Body of pancreas (tissue), 4 donors: Measurements from ENCODE around the gene SLC9A5. TPM values are rescaled to one million over a fixed set of nuclear protein-coding genes. Genes with fewer than 3 reads are reported as not detected.

Experiments used
- ATAC-seq: fragments of 150-250 bp; one replicate; pipeline ENCODE4 v1.9.1; 2016
- DNase-seq, 4 donors: peaks; one replicate each; pipeline ENCODE4 v3.0.0-alpha.2; 2019
- H3K27ac ChIP-seq, 4 donors: fragments of 200-600 bp; sonication (generic); 1 replicate in 3 of 4; 2 replicates in 1 of 4; pipeline versions ENCODE4 v1.5.1 to v1.6.1; 2016 to 2019; ENCODE audit warnings: mild to moderate bottlenecking in 1 of 4, mixed read lengths in 1 of 4, moderate library complexity in 1 of 4
- H3K27me3 ChIP-seq, 2 donors: fragments of 200-600 bp; sonication (generic); one replicate each; pipeline ENCODE4 v1.6.0; 2016; ENCODE audit warnings: mild to moderate bottlenecking in 1 of 2
- H3K36me3 ChIP-seq, 2 donors: fragments of 200-600 bp; sonication (generic); replicated peaks in 1 of 2; 2 replicates each; pipeline ENCODE4 v1.5.1; 2016; ENCODE audit warnings: low read depth in 2 of 2; ENCODE audit not compliant: insufficient read depth in 1 of 2
- H3K4me1 ChIP-seq: fragments of 200-600 bp; sonication (generic); one replicate; pipeline ENCODE4 v1.6.0; 2016
- H3K4me3 ChIP-seq, 2 donors: fragments of 200-600 bp; sonication (generic); 1 replicate in 1 of 2; 2 replicates in 1 of 2; pipeline ENCODE4 v1.5.1; 2016 to 2019
- H3K9me3 ChIP-seq, 3 donors: fragments of 200-600 bp; sonication (generic); 1 replicate in 2 of 3; 2 replicates in 1 of 3; pipeline ENCODE4 v1.5.1; 2016
- CTCF ChIP-seq, 7 experiments: fragments of 450-650 bp in 4 of 7; fragments of 200-600 bp in 3 of 7; sonication (generic) in 3 of 7; IDR thresholded peaks; one replicate each; pipeline ENCODE4 v1.5.1; 2016 to 2019; ENCODE audit warnings: antibody characterized with exemption in 7 of 7
- POLR2A ChIP-seq, 3 donors: fragments of 450-650 bp; IDR thresholded peaks; one replicate each; pipeline ENCODE4 v1.6.1; 2016; ENCODE audit warnings: antibody characterized with exemption in 3 of 3, mild to moderate bottlenecking in 2 of 3
- WGBS, 2 donors: methylation state at CpG; one replicate each; pipeline ENCODE4 v1.1.5; 2017; 5-methylcytosine and 5-hydroxymethylcytosine counted together
- intact Hi-C: fragments of 100-400 bp; cut with DNase I; formaldehyde crosslinking; loops from one replicate; pipeline ENCODE4 v1.15.1; 2023
- total RNA-seq, 2 donors: library from RNA; depleted of rRNA; stranded (reverse); fragments of >200 nt; gene quantifications; one replicate each; pipeline ENCODE4 v1.1.0, GENCODE V29; 2016

SLC9A5 gene
- total RNA-seq, 2 donors from 2014 or later, result 0.26 to 0.33 TPM

GRCh38 chr16:67201411-67202345, 47.1 kb upstream of the SLC9A5 start:
- DNase-seq, result no peak

GRCh38 chr16:67202426-67202825, 46.4 kb upstream of the SLC9A5 start:
- H3K9me3 ChIP-seq, result no peaks in the 10 kb centered on the region
- H3K36me3 ChIP-seq, result peaks cover 16 to 32% of the 10 kb centered on the region in 2 donors
- no peak overlapping the region for H3K4me3 ChIP-seq
- intact Hi-C loops, result no loop called here
- H3K27ac ChIP-seq, result no peak overlapping the region
- TF ChIP-seq CTCF (IDR thresholded peaks at IDR 0.05) (no peak), POLR2A (IDR thresholded peaks at IDR 0.05) (no peak)
- 90 to 95% methylated on average over 7 to 12 of the region's 12 CpGs for WGBS, 2 donors
- no peak for DNase-seq
- ATAC-seq, result no peak
- peaks cover 28% of the 10 kb centered on the region for H3K4me1 ChIP-seq
- no peaks in the 10 kb centered on the region for H3K27me3 ChIP-seq

More at GRCh38 chr16:67201411-67202345, 47.1 kb upstream of the SLC9A5 start:
- Histone ChIP-seq H3K27ac (no peak overlapping the region), H3K36me3 (peaks cover 16 to 37% of the 10 kb centered on the region in 2 donors), H3K4me3 (no peak overlapping the region), H3K27me3 (no peaks in the 10 kb centered on the region), H3K9me3 (no peaks in the 10 kb centered on the region), H3K4me1 (peaks cover 28% of the 10 kb centered on the region)
- 91 to 92% methylated on average over 21 to 40 of the region's 40 CpGs for WGBS, 2 donors
- no peak for ATAC-seq
- TF ChIP-seq CTCF (IDR thresholded peaks at IDR 0.05) (no peak), POLR2A (IDR thresholded peaks at IDR 0.05) (no peak)
- intact Hi-C loops, result no loop called here

- Histone ChIP-seq H3K4me1 (peaks cover 24% of the 10 kb centered on the region), H3K27me3 (no peaks in the 10 kb centered on the region), H3K4me3 (no peak overlapping the region), H3K27ac (no peak overlapping the region), H3K36me3 (peaks cover 16 to 29% of the 10 kb centered on the region in 2 donors), H3K9me3 (no peaks in the 10 kb centered on the region)
- no peak for TF ChIP-seq POLR2A (IDR thresholded peaks at IDR 0.05)
- no peak for TF ChIP-seq CTCF (IDR thresholded peaks at IDR 0.05)
- intact Hi-C loops, result no loop called here
- DNase-seq (no peak), ATAC-seq (no peak)
- WGBS, 2 donors, result 89 to 97% methylated on average over 5 to 22 of the region's 23 CpGs
Measured at GRCh38 chr16:67202956-67203493, 45.8 kb upstream of the SLC9A5 start.

GRCh38 chr16:67204076-67204475, 44.7 kb upstream of the SLC9A5 start:
- Histone ChIP-seq H3K9me3 (no peaks in the 10 kb centered on the region), H3K4me1 (peaks cover 14% of the 10 kb centered on the region), H3K27me3 (no peaks in the 10 kb centered on the region), H3K4me3 (no peak overlapping the region), H3K36me3 (peaks cover 16 to 29% of the 10 kb centered on the region in 2 donors), H3K27ac (no peak overlapping the region)
- WGBS, 2 donors, result 89% methylated on average over 4 of the region's 4 CpGs; no CpG with 5 or more reads in 1 of the 2 donors
- intact Hi-C loops, result no loop called here
- DNase-seq (no peak), ATAC-seq (no peak)
- no peak for TF ChIP-seq POLR2A (IDR thresholded peaks at IDR 0.05)
- TF ChIP-seq CTCF (IDR thresholded peaks at IDR 0.05), result no peak
